HG03066 (cell line): Measurements from ENCODE around the gene KCNB1.

Source experiments
- ATAC-seq: cut with Tn5 transposase; IDR thresholded peaks from one replicate; pipeline ENCODE4 v1.9.1; 2021; ENCODE audit warnings: low read depth; ENCODE audit not compliant: unreplicated experiment

The KCNB1 gene

DNA sequence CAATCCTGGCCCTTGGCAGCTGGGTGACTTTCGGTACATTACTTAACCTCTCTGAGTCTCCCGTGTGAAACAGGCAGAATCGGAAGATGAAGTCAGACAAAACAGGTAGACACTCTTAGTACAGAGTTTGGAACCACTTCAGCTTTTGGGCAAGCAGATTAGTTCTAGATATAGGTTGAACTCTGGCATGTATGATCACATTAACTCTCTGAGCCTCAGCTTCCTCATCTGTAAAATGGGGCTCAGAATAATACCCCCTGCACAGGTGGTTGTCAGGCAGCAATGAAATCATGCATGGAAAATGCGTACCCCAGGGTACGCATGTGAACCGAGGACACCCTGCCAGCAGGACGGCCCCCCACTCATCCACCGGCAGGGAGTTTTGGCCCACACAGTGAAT is 87.7 kb downstream of the KCNB1 start:
- ATAC-seq, result no peak

GRCh38 chr20:49394264-49394663 is 88.2 kb downstream of the KCNB1 start:
- ATAC-seq, result no peak

DNA sequence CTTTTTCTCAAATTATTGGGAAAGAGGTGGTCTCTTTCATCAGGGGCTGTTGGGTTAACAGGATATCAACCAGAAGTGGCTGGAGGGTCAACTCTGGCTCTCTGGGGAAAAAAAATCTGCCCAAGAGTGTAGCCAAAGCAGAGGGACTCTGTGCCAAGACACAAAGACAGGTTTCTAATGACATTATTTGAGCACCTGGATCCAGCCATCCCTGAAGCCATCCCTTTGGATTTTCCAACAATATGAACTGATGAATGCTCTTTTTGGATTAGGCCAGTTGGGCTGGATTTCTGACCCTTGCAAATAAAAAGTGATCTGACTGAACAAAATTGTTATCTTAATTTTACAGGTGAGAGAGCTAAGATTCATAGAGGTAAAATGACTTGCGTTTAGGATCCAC is 88.7 kb downstream of the KCNB1 start:
- no peak for ATAC-seq

DNA sequence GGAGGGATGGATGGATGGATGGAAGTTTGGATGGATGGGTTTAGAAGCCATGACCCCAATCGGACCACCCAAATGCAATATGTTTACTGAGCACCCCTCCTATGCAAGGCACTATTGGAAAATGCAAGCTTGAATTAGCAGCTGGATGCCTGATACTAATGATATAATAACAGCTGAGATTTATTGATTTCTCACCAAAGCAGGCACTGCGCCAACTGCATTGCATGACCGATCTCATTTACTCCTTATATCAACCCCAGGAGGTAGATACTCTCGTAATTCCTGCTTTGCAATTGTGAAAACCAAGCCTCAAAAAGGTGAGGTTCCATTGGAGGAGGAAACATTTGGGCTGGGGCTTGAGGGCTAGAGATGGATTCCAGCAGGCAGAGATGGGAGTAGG is 89.7 kb downstream of the KCNB1 start:
- no peak for ATAC-seq

GRCh38 chr20:49391404-49392245 is 90.8 kb downstream of the KCNB1 start:
- no peak for ATAC-seq

DNA sequence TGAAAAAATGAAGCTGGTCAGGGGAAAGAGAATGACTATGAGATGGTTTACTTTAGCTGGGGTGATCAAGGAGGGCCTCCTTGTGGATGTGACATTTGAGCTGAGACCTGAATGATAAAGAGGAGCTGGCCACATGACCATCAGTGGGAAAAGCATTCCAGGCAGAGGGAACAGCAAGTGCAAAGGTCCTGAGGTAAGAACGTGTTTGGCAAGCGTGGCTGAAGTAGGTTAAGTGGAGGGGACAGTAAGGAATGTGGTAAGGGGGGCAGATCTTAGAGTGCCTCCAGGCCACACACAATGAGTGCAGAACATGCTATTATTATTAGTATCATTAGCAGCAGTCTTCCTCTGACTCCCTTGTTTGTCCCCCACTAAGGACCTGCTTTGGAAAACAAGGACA is 92.6 kb downstream of the KCNB1 start:
- no peak for ATAC-seq

DNA sequence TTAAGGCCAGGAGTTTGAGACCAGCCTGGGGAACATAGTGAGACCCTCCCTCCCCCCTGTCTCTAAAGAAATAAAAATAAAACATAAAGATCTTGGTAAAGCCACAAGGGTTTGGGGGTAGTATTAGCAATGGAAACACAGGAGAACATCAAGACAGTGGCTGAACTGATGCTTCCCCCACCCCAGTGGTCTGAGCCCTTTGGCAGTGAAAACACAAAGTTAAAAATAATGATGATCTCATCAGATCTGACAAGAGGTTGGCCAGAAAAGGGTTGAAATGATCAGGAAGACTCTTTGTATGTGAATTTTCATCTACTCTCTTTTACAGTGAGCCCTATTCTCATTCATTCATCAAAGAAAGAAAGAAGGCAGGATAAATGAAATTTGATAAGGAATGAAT is 93.7 kb downstream of the KCNB1 start:
- no peak for ATAC-seq

GRCh38 chr20:49387581-49387939 is 94.9 kb downstream of the KCNB1 start:
- no peak for ATAC-seq

DNA sequence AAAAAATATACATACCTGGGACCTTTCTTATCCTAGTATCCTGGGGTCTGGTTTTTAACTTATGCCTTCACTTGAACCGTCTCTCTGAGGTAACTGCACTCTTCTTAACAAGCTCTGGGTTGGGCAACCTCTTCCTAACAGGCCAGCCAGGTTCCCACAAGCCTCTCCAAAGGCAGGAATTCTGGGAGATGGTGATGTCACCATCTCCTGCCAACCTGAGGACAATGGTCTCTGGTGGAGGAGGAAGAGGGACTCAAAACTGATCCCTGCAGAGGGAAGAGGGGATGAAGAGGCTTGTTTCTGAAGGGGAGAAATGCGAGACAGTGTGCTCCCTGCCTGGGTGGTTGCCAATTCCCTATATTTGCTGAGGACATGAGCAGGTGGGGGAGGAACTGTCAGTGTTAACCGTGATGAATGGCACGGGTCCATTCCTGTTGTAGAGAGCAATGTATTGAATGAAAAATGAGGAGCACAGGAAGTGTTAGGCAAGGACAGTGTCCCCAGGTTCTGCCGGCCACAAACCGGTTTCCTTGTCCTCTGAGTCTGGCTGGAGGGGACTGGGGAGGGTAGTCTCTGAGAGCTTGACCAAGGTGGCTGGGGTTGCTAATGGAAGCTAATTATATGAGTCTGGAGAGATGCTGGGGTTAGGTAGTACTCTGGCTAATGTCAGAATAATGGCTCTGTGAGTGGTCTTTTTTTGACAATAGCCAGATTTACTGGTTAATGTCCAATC is 95.5 kb downstream of the KCNB1 start:
- ATAC-seq, result no peak

GRCh38 chr20:49385465-49385864 is 97.0 kb downstream of the KCNB1 start:
- ATAC-seq, result no peak

GRCh38 chr20:49384437-49385434 is 97.7 kb downstream of the KCNB1 start:
- ATAC-seq, result no peak

DNA sequence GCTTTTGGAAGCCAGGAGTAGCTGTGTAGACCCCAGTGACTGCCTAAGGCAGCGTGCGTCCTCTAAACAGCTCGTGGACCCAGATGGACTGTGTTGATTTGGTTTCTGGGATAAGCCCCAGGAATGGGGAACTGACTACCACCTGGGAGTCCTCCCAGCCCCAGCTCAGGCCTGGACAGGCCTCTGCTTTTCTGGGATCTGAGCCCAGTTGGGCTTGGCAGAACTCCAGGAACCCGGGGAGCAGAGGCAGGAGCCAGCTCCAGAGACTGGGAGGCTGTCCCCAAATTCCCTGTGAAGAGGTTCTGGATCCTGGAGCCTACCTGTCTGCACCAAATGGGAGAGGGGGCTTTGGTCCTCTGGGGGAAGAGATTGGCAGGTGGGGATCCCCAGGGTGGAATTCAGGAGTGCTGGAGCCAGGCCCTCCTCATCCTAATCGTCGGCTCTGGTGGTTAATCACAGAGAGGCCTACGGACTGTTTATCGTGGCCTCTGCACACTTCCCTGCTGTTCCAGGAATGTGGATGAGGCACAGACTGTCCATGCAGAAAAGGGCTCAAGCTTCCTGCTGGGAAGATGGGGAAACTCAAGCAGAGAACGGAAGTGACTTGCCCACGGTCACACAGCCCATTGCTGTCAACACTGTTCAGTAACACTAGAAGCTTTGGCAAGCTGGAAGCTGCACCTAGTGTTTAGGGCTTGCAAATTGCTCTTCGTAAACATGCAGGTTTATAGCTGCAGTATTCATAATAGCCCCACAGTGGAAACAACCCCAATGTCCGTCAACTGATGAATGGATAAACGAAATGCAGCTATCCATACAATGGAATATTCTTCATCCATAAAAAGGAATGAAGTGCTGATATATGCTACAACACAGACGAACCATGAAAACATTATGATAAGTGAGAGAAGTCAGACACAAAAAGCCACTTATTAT is 100.6 kb downstream of the KCNB1 start:
- no peak for ATAC-seq

DNA sequence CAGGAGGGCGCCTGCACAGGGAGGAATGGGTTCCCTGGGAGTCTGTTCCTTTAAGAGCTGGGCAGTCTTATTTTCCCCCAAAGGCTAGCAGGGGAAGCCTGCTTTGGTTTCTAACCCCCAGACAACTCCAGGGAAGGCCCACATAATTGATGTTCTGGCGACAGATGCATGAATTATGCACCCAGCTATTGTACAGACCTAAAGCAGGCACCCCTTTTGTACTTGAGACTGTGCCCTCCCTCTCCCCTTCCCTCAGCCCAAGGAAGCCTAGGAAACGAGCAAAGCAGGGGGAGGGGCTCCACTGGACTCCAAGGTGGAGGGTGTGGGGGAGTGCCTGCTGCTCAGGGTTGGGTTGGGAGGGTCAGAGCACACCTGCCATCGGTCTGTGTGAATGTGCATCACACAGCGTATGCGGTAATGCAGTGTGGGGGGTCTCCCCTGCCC is 102.1 kb downstream of the KCNB1 start:
- no peak for ATAC-seq

DNA sequence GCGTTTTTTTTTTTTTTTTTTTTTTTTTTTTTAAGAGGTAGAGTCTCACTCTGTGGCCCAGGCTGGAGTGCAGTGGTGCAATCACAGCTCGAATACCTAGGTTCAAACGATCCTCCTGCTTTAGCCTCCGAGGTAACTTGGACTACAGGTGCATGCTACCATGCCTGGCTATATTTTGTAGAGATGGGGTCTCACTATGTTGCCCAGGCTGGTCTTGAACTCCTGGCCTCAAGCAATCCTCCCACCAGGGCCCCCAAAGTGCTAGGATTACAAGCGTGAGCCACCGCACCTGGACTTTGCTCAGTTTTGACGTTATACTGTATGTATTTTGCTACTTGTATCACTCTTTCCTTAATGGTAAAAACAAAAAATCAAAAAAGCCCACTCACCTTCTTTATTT is 103.1 kb downstream of the KCNB1 start:
- no peak for ATAC-seq

GRCh38 chr20:49377326-49377725 is 105.1 kb downstream of the KCNB1 start:
- no peak for ATAC-seq

GRCh38 chr20:49375170-49375569 is 107.3 kb downstream of the KCNB1 start:
- ATAC-seq, result no peak

DNA sequence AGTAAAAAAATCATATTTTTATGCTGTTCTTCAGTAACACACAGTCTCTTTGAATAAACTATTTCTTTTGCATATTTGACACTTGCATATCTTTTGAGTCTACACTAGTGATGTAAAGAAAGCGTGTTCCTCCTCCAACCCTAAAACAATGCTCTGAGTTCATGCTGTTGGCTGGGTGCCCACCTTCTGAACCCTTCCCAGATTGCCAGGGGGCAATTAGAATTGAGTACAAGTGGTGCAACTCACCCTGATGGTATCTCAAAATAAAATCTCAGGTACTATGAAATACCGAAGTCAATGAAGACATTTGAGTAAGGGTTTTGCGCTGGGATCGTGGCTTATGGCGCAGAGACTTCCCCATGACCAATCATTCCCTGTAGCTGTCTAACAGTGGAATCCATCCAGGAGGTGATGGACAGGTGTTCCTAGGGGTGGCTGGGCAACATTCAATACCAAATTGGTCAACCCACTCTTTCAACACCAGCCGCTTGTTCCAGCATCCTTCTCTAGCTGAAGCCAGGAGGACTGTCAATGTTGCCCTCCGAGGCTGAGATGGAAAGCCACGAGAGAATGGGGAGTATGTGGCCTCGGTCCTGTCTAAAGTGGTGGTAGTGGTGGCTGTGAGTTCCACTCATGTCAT is 110.3 kb downstream of the KCNB1 start:
- no peak for ATAC-seq

GRCh38 chr20:49368596-49368995 is 113.9 kb downstream of the KCNB1 start:
- ATAC-seq, result no peak

DNA sequence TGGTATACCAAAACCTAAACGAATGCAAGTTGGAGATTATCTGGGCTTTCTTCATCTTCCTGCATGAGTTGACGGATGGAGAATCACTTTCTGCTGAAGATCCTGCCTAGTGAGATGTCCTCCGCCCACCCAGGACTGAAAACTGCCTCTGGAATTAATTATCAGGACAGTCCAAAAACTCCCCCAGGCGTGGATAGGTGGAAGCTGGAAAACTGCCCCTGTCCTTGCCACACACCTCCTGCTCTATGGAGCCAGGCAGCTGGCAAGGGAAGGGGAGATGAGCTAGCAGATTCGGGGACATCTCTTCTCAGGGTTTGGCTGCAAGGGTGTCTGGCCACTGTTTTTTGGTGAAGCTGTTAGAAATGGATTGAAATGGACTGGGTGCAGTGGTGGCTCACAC is 115.4 kb downstream of the KCNB1 start:
- ATAC-seq, result no peak
